SU-DHL-6 (cell line): Measurements from ENCODE around the gene RPRML.

Experiments used
- EZH2phosphoT487 ChIP-seq: fragments of 200-600 bp; sonication (generic), shearing (Covaris generic); conservative IDR thresholded peaks from 2 replicates; pipeline ENCODE4 v1.6.1; 2018; ENCODE audit warnings: mild to moderate bottlenecking, antibody characterized with exemption, low read length, moderate library complexity, mixed read lengths
- TF ChIP-seq, protein P1 (sequence below): fragments of 200-600 bp; sonication (generic); IDR thresholded peaks from one replicate; pipeline ENCODE4 v1.5.1; 2017; ENCODE audit warnings: antibody characterized with exemption, mild to moderate bottlenecking, low read length, moderate library complexity; ENCODE audit not compliant: insufficient read depth, poor library complexity, severe bottlenecking

DNA sequence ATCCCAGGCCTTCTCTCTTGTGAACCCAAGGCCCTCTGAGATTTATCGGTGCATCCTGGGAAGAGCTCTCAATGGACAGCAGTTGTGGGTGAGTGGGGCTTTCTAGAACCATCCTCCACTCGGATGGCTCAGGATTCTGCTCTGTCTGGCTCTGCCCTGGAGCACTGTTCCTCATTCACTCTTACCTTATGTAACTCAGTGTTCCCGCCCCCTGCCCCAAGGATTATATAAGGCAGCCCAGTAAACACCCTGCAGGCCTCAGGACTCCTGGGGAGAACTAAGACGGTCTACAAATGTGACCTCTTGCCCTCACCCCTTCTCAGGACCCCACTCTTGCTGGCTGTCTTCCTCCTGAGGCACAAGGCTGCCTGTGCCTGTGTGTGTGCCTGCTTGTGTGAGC, 3.8 kb downstream of the RPRML start:
- TF ChIP-seq, protein P1, sequence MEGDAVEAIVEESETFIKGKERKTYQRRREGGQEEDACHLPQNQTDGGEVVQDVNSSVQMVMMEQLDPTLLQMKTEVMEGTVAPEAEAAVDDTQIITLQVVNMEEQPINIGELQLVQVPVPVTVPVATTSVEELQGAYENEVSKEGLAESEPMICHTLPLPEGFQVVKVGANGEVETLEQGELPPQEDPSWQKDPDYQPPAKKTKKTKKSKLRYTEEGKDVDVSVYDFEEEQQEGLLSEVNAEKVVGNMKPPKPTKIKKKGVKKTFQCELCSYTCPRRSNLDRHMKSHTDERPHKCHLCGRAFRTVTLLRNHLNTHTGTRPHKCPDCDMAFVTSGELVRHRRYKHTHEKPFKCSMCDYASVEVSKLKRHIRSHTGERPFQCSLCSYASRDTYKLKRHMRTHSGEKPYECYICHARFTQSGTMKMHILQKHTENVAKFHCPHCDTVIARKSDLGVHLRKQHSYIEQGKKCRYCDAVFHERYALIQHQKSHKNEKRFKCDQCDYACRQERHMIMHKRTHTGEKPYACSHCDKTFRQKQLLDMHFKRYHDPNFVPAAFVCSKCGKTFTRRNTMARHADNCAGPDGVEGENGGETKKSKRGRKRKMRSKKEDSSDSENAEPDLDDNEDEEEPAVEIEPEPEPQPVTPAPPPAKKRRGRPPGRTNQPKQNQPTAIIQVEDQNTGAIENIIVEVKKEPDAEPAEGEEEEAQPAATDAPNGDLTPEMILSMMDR: no peak
- TF ChIP-seq EZH2phosphoT487: no peak
